ENCODE data around the gene LANCL2. TPM values are rescaled to one million over a fixed set of nuclear protein-coding genes. Genes with fewer than 3 reads are reported as not detected.

The LANCL2 gene
- polyA plus RNA-seq, 3 donors = 6.4 to 11.8 (median 8.3) TPM

GRCh38 chr7:55360486-55360885 lies 4.7 kb upstream of the LANCL2 start:
- H3K27ac ChIP-seq (ENCODE audit: low read depth in 1 of 2, low read length in 2 of 2) = no peak overlapping the region
- Mint-ChIP-seq H3K4me3 (no peak overlapping the region), H3K36me3 (no peaks in the 10 kb centered on the region), H3K9me3 (peaks cover 0 to 5% (median 0%) of the 10 kb centered on the region in 7 donors), H3K4me1 (peaks cover 8% of the 10 kb centered on the region), H3K27ac (no peak overlapping the region), H3K27me3 (ENCODE audit: low read depth in 3 of 3) (peaks cover 4 to 9% (median 9%) of the 10 kb centered on the region in 3 donors)
- no peak overlapping the region for H3K4me3 ChIP-seq (replicated peaks in 1 of 3; ENCODE audit: low read depth in 2 of 3, low read length in 3 of 3)
- no peak overlapping the region for H3K4me2 ChIP-seq (replicated peaks; ENCODE audit: extremely low read depth, low read length, poor library complexity, severe bottlenecking)
- WGBS (ENCODE audit: insufficient coverage) = 100% methylated on average over 1 of the region's 2 CpGs
- peaks cover 0 to 11% of the 10 kb centered on the region in 2 donors for H3K27me3 ChIP-seq (ENCODE audit: control insufficient read depth in 2 of 2, insufficient read depth in 2 of 2, low read length in 2 of 2)
- intact Hi-C loops (cut with micrococcal nuclease) = loop anchor here (10.0 kb wide), 2 partner anchors 214 to 234 kb away; partner anchors contain the start of gene VOPP1 (in 1 of the 2)
- no peaks in the 10 kb centered on the region for H4K20me1 ChIP-seq (ENCODE audit: insufficient read depth, low read length)
- no peaks in the 10 kb centered on the region for H3K9me3 ChIP-seq (replicated peaks in 1 of 2; ENCODE audit: control insufficient read depth in 1 of 2, insufficient read depth in 1 of 2, low read length in 2 of 2)
- no peak overlapping the region for H3K9ac ChIP-seq (ENCODE audit: insufficient read depth, low read length, poor library complexity, severe bottlenecking)
- no peaks in the 10 kb centered on the region for H3K79me2 ChIP-seq (ENCODE audit: insufficient read depth, low read length)
- no peak overlapping the region for H2AFZ ChIP-seq (ENCODE audit: insufficient read depth, low read depth, low read length, poor library complexity, severe bottlenecking)
- peaks cover 10% of the 10 kb centered on the region in 2 donors for H3K4me1 ChIP-seq (ENCODE audit: control insufficient read depth in 1 of 2, insufficient read depth in 2 of 2, low read length in 2 of 2)
- no peaks in the 10 kb centered on the region for H3K36me3 ChIP-seq (replicated peaks in 1 of 2; ENCODE audit: control insufficient read depth in 1 of 2, insufficient read depth in 2 of 2, low read length in 2 of 2)
- DNase-seq = no peak
- TF ChIP-seq CTCF (IDR thresholded peaks at IDR 0.05) = no peak

- intact Hi-C loops (cut with micrococcal nuclease) = loop anchor here (10.0 kb wide), 2 partner anchors 213 to 233 kb away; partner anchors contain the start of gene VOPP1 (in 1 of the 2)
- H3K4me3 Mint-ChIP-seq = no peak overlapping the region
Measured at GRCh38 chr7:55361560-55361959, 3.6 kb upstream of the LANCL2 start.

More at GRCh38 chr7:55361560-55361959, 3.6 kb upstream of the LANCL2 start:
- Mint-ChIP-seq H3K36me3 (no peaks in the 10 kb centered on the region), H3K9me3 (peaks cover 0 to 3% (median 0%) of the 10 kb centered on the region in 7 donors), H3K27ac (peak overlapping the region in 1 of 7 donors; percentile 36), H3K27me3 (ENCODE audit: low read depth in 3 of 3) (peaks cover 4 to 9% (median 8%) of the 10 kb centered on the region in 3 donors), H3K4me1 (peaks cover 9% of the 10 kb centered on the region)
- H3K9ac ChIP-seq (ENCODE audit: insufficient read depth, low read length, poor library complexity, severe bottlenecking) = no peak overlapping the region
- no peaks in the 10 kb centered on the region for H3K9me3 ChIP-seq (replicated peaks in 1 of 2; ENCODE audit: control insufficient read depth in 1 of 2, insufficient read depth in 1 of 2, low read length in 2 of 2)
- TF ChIP-seq CTCF (IDR thresholded peaks at IDR 0.05) = no peak
- H2AFZ ChIP-seq (ENCODE audit: insufficient read depth, low read depth, low read length, poor library complexity, severe bottlenecking) = no peak overlapping the region
- WGBS (ENCODE audit: insufficient coverage) = 95% methylated on average over 2 of the region's 6 CpGs
- no peak overlapping the region for H3K4me3 ChIP-seq (replicated peaks in 1 of 3; ENCODE audit: low read depth in 2 of 3, low read length in 3 of 3)
- no peaks in the 10 kb centered on the region for H4K20me1 ChIP-seq (ENCODE audit: insufficient read depth, low read length)
- H3K36me3 ChIP-seq (replicated peaks in 1 of 2; ENCODE audit: control insufficient read depth in 1 of 2, insufficient read depth in 2 of 2, low read length in 2 of 2) = no peaks in the 10 kb centered on the region
- H3K79me2 ChIP-seq (ENCODE audit: insufficient read depth, low read length) = peaks cover 3% of the 10 kb centered on the region
- H3K27ac ChIP-seq (ENCODE audit: low read depth in 1 of 2, low read length in 2 of 2) = no peak overlapping the region
- H3K4me1 ChIP-seq (ENCODE audit: control insufficient read depth in 1 of 2, insufficient read depth in 2 of 2, low read length in 2 of 2) = peaks cover 11 to 12% of the 10 kb centered on the region in 2 donors
- DNase-seq = no peak
- peaks cover 0 to 11% of the 10 kb centered on the region in 2 donors for H3K27me3 ChIP-seq (ENCODE audit: control insufficient read depth in 2 of 2, insufficient read depth in 2 of 2, low read length in 2 of 2)
- no peak overlapping the region for H3K4me2 ChIP-seq (replicated peaks; ENCODE audit: extremely low read depth, low read length, poor library complexity, severe bottlenecking)

Measured in CD14-positive monocyte (primary cell).